Activated naive CD4-positive, alpha-beta T cell treated with anti-CD3 and anti-CD28 coated beads for 36 hours (primary cell): ENCODE data around the gene KIAA1217. TPM values are rescaled to one million over a fixed set of nuclear protein-coding genes. Genes with fewer than 3 reads are reported as not detected.
"Not testable (repeated sequence)": the region's sequence is repeated elsewhere in the genome, so short reads cannot be mapped to it uniquely, and the experiment has no call there.

Experiments
- CTCF ChIA-PET: fragments of 350-600 bp; sonication (Branson Sonifier 250); formaldehyde crosslinking; loops from one replicate; lab custom pipeline; 2021; ENCODE audit warnings: antibody characterized with exemption; lab: Charles Lee
- DNase-seq: peaks from one replicate; pipeline ENCODE4 v3.0.0-alpha.2; 2020
- H3K27ac Mint-ChIP-seq: one replicate; pipeline ENCODE4 v1.8.0; 2021; ENCODE audit warnings: mild to moderate bottlenecking, mixed read lengths
- H3K27me3 Mint-ChIP-seq: one replicate; pipeline ENCODE4 v1.8.0; 2021; ENCODE audit warnings: low read depth, mixed read lengths
- H3K36me3 Mint-ChIP-seq: one replicate; pipeline ENCODE4 v1.8.0; 2021; ENCODE audit warnings: low read depth, mixed read lengths
- H3K4me1 Mint-ChIP-seq: one replicate; pipeline ENCODE4 v1.8.0; 2021; ENCODE audit warnings: low read depth, mixed read lengths
- H3K4me3 Mint-ChIP-seq: one replicate; pipeline ENCODE4 v1.8.0; 2021; ENCODE audit warnings: mild to moderate bottlenecking, moderate library complexity, mixed read lengths
- H3K9me3 Mint-ChIP-seq: one replicate; pipeline ENCODE4 v1.8.0; 2021; ENCODE audit warnings: mixed read lengths
- intact Hi-C: fragments of 100-400 bp; cut with micrococcal nuclease; formaldehyde crosslinking; loops from one replicate; pipeline ENCODE4 v1.15.1; 2023
- total RNA-seq, 2 experiments: library from RNA; stranded (reverse); gene quantifications; one replicate each; pipeline ENCODE4 v1.2.3, GENCODE V29; 2021

Gene KIAA1217
- total RNA-seq, 2 experiments from 2014 or later = 0.57 to 0.86 TPM

- H3K36me3 Mint-ChIP-seq = no peaks in the 10 kb centered on the region
- no peak overlapping the region for H3K27ac Mint-ChIP-seq
- no peaks in the 10 kb centered on the region for H3K4me1 Mint-ChIP-seq
- peaks cover 4% of the 10 kb centered on the region for H3K27me3 Mint-ChIP-seq
- intact Hi-C loops = no loop called here
- no peaks in the 10 kb centered on the region for H3K9me3 Mint-ChIP-seq
- CTCF ChIA-PET = no interaction called here
- H3K4me3 Mint-ChIP-seq = no peak overlapping the region
- no peak for DNase-seq
Measured at GRCh38 chr10:24339387-24339786, 130.4 kb downstream of the KIAA1217 start.

- Mint-ChIP-seq H3K9me3 (no peaks in the 10 kb centered on the region), H3K4me3 (no peak overlapping the region), H3K36me3 (no peaks in the 10 kb centered on the region), H3K27me3 (peaks cover 8% of the 10 kb centered on the region), H3K27ac (no peak overlapping the region), H3K4me1 (no peaks in the 10 kb centered on the region)
- CTCF ChIA-PET = no interaction called here
- DNase-seq = no peak
- intact Hi-C loops = no loop called here
Measured at GRCh38 chr10:24340446-24340845, 131.5 kb downstream of the KIAA1217 start.

- Mint-ChIP-seq H3K27ac (no peak overlapping the region), H3K4me1 (no peaks in the 10 kb centered on the region), H3K36me3 (no peaks in the 10 kb centered on the region), H3K27me3 (peaks cover 8% of the 10 kb centered on the region), H3K9me3 (no peaks in the 10 kb centered on the region), H3K4me3 (no peak overlapping the region)
- intact Hi-C loops = no loop called here
- CTCF ChIA-PET = no interaction called here
- DNase-seq = no peak
Measured at GRCh38 chr10:24340883-24341282, 131.9 kb downstream of the KIAA1217 start.

GRCh38 chr10:24341371-24341770 is 132.4 kb downstream of the KIAA1217 start:
- peaks cover 8% of the 10 kb centered on the region for H3K27me3 Mint-ChIP-seq
- no peaks in the 10 kb centered on the region for H3K36me3 Mint-ChIP-seq
- H3K9me3 Mint-ChIP-seq = no peaks in the 10 kb centered on the region
- CTCF ChIA-PET = no interaction called here
- intact Hi-C loops = no loop called here
- DNase-seq = no peak
- no peak overlapping the region for H3K27ac Mint-ChIP-seq
- no peaks in the 10 kb centered on the region for H3K4me1 Mint-ChIP-seq
- no peak overlapping the region for H3K4me3 Mint-ChIP-seq

- Mint-ChIP-seq H3K36me3 (no peaks in the 10 kb centered on the region), H3K9me3 (no peaks in the 10 kb centered on the region), H3K4me3 (no peak overlapping the region), H3K27me3 (peaks cover 8% of the 10 kb centered on the region), H3K4me1 (no peaks in the 10 kb centered on the region), H3K27ac (no peak overlapping the region)
- CTCF ChIA-PET = no interaction called here
- no peak for DNase-seq
- intact Hi-C loops = no loop called here
Measured at GRCh38 chr10:24341897-24342296, 133.0 kb downstream of the KIAA1217 start.

- intact Hi-C loops = no loop called here
- H3K4me1 Mint-ChIP-seq = no peaks in the 10 kb centered on the region
- H3K4me3 Mint-ChIP-seq = no peak overlapping the region
- CTCF ChIA-PET = no interaction called here
- no peaks in the 10 kb centered on the region for H3K9me3 Mint-ChIP-seq
- no peaks in the 10 kb centered on the region for H3K36me3 Mint-ChIP-seq
- peaks cover 8% of the 10 kb centered on the region for H3K27me3 Mint-ChIP-seq
- H3K27ac Mint-ChIP-seq = no peak overlapping the region
- DNase-seq = no peak
Measured at GRCh38 chr10:24343686-24344085, 134.7 kb downstream of the KIAA1217 start.

- no peaks in the 10 kb centered on the region for H3K9me3 Mint-ChIP-seq
- H3K36me3 Mint-ChIP-seq = no peaks in the 10 kb centered on the region
- no peak overlapping the region for H3K4me3 Mint-ChIP-seq
- CTCF ChIA-PET = no interaction called here
- H3K27ac Mint-ChIP-seq = no peak overlapping the region
- no peaks in the 10 kb centered on the region for H3K4me1 Mint-ChIP-seq
- intact Hi-C loops = no loop called here
- no peak for DNase-seq
- peaks cover 8% of the 10 kb centered on the region for H3K27me3 Mint-ChIP-seq
Measured at GRCh38 chr10:24344279-24344678, 135.3 kb downstream of the KIAA1217 start.

- Mint-ChIP-seq H3K9me3 (no peaks in the 10 kb centered on the region), H3K36me3 (no peaks in the 10 kb centered on the region), H3K4me3 (no peak overlapping the region), H3K4me1 (no peaks in the 10 kb centered on the region), H3K27me3 (peaks cover 8% of the 10 kb centered on the region), H3K27ac (no peak overlapping the region)
- intact Hi-C loops = no loop called here
- CTCF ChIA-PET = interaction anchor here (0.6 kb wide), 1 partner anchor 57 kb away, joined by 3 read pairs; no protein-coding TSS in a partner anchor
- no peak for DNase-seq
Measured at GRCh38 chr10:24344695-24345463, 135.9 kb downstream of the KIAA1217 start.

GRCh38 chr10:24346877-24347519 is 138.1 kb downstream of the KIAA1217 start:
- Mint-ChIP-seq H3K4me1 (no peaks in the 10 kb centered on the region), H3K27me3 (peaks cover 10% of the 10 kb centered on the region), H3K9me3 (no peaks in the 10 kb centered on the region), H3K27ac (no peak overlapping the region), H3K4me3 (no peak overlapping the region), H3K36me3 (no peaks in the 10 kb centered on the region)
- intact Hi-C loops = no loop called here
- CTCF ChIA-PET = interaction anchor here (0.7 kb wide), 2 partner anchors 157 to 160 kb away, joined by 3 read pairs; no protein-coding TSS in a partner anchor
- DNase-seq = no peak

GRCh38 chr10:24349379-24350001 is 140.6 kb downstream of the KIAA1217 start:
- CTCF ChIA-PET = no interaction called here
- Mint-ChIP-seq H3K9me3 (no peaks in the 10 kb centered on the region), H3K27me3 (peaks cover 6% of the 10 kb centered on the region), H3K4me3 (no peak overlapping the region), H3K36me3 (no peaks in the 10 kb centered on the region), H3K4me1 (no peaks in the 10 kb centered on the region), H3K27ac (no peak overlapping the region)
- DNase-seq = no peak
- intact Hi-C loops = no loop called here

GRCh38 chr10:24350070-24350921 is 141.4 kb downstream of the KIAA1217 start:
- no peak for DNase-seq
- Mint-ChIP-seq H3K27me3 (peaks cover 3% of the 10 kb centered on the region), H3K4me1 (no peaks in the 10 kb centered on the region), H3K36me3 (no peaks in the 10 kb centered on the region), H3K27ac (no peak overlapping the region), H3K4me3 (no peak overlapping the region), H3K9me3 (no peaks in the 10 kb centered on the region)
- intact Hi-C loops = no loop called here
- CTCF ChIA-PET = interaction anchor here (0.6 kb wide), 2 partner anchors 16 to 78 kb away, joined by 5 read pairs; no protein-coding TSS in a partner anchor

- H3K27me3 Mint-ChIP-seq, H3K4me1 Mint-ChIP-seq, intact Hi-C loops, H3K9me3 Mint-ChIP-seq, H3K27ac Mint-ChIP-seq, DNase-seq, H3K36me3 Mint-ChIP-seq, H3K4me3 Mint-ChIP-seq: not testable (repeated sequence)
- CTCF ChIA-PET = interaction anchor here (0.6 kb wide), 1 partner anchor 78 kb away, joined by 5 read pairs; no protein-coding TSS in a partner anchor
Measured at GRCh38 chr10:24350922-24351225, 141.9 kb downstream of the KIAA1217 start.
